HAP-1 (cell line): ENCODE results near the gene LETM1.
A peak's percentile ranks its signal among the peaks of the same experiment; 100 is the strongest.

ENCODE experiments used
- DNase-seq, 2 experiments: peaks; one replicate each; pipeline ENCODE4 v3.0.0-alpha.2; 2016 to 2020; ENCODE audit warnings: low spot score in 2 of 2
- H3K27me3 ChIP-seq: fragments of 250-450 bp; sonication (Bioruptor Pico); 2 replicates; pipeline ENCODE4 v1.5.1; 2020; ENCODE audit warnings: low read depth, mild to moderate bottlenecking, moderate library complexity
- H3K36me3 ChIP-seq: fragments of 250-450 bp; sonication (Bioruptor Pico); replicated peaks from 2 replicates; pipeline ENCODE4 v1.5.1; 2020; ENCODE audit warnings: mild to moderate bottlenecking
- H3K4me1 ChIP-seq: fragments of 250-450 bp; sonication (Bioruptor Pico); 2 replicates; pipeline ENCODE4 v1.5.1; 2020; ENCODE audit warnings: mild to moderate bottlenecking
- H3K4me3 ChIP-seq: fragments of 250-450 bp; sonication (Bioruptor Pico); 2 replicates; pipeline ENCODE4 v1.5.1; 2020; ENCODE audit warnings: mild to moderate bottlenecking, moderate library complexity
- H3K9me3 ChIP-seq: fragments of 250-450 bp; sonication (Bioruptor Pico); 2 replicates; pipeline ENCODE4 v1.5.1; 2020; ENCODE audit warnings: mild to moderate bottlenecking, moderate library complexity
- in situ Hi-C: fragments of 300-500 bp; cut with MboI; formaldehyde crosslinking; loops from 3 replicates; pipeline ENCODE4 v1.14.3; 2020; ENCODE audit warnings: low sequenced_read_pairs, inconsistent platforms, mixed read lengths

Gene LETM1

GRCh38 chr4:1890979-1891570, 35.1 kb upstream of the LETM1 start:
- no peaks in the 10 kb centered on the region for H3K4me1 ChIP-seq
- in situ Hi-C loops, result no loop called here
- H3K9me3 ChIP-seq, result no peaks in the 10 kb centered on the region
- no peak for DNase-seq
- H3K27me3 ChIP-seq, result no peaks in the 10 kb centered on the region
- peaks cover 15% of the 10 kb centered on the region for H3K36me3 ChIP-seq
- H3K4me3 ChIP-seq, result no peak overlapping the region

GRCh38 chr4:1887052-1887451, 31.1 kb upstream of the LETM1 start:
- Histone ChIP-seq H3K9me3 (no peaks in the 10 kb centered on the region), H3K4me1 (no peaks in the 10 kb centered on the region), H3K4me3 (no peak overlapping the region), H3K27me3 (no peaks in the 10 kb centered on the region), H3K36me3 (no peaks in the 10 kb centered on the region)
- in situ Hi-C loops, result no loop called here
- DNase-seq, result no peak

- H3K4me1 ChIP-seq, result no peaks in the 10 kb centered on the region
- no peaks in the 10 kb centered on the region for H3K27me3 ChIP-seq
- H3K36me3 ChIP-seq, result no peaks in the 10 kb centered on the region; the same call in 1 of the 2 replicates
- H3K9me3 ChIP-seq, result no peaks in the 10 kb centered on the region
- H3K4me3 ChIP-seq, result no peak overlapping the region
- no peak for DNase-seq
- in situ Hi-C loops, result no loop called here
Measured at GRCh38 chr4:1885414-1885813, 29.5 kb upstream of the LETM1 start.

GRCh38 chr4:1883583-1883982, 27.6 kb upstream of the LETM1 start:
- peaks cover 3% of the 10 kb centered on the region; the same call in 1 of the 2 replicates for H3K36me3 ChIP-seq

GRCh38 chr4:1882850-1883271, 26.9 kb upstream of the LETM1 start:
- Histone ChIP-seq H3K27me3 (no peaks in the 10 kb centered on the region), H3K36me3 (peaks cover 3% of the 10 kb centered on the region; the same call in 1 of the 2 replicates), H3K4me3 (no peak overlapping the region), H3K4me1 (no peaks in the 10 kb centered on the region), H3K9me3 (no peaks in the 10 kb centered on the region)
- no peak for DNase-seq
- in situ Hi-C loops, result no loop called here

More at GRCh38 chr4:1883583-1883982, 27.6 kb upstream of the LETM1 start:
- H3K27me3 ChIP-seq, result no peaks in the 10 kb centered on the region
- H3K4me3 ChIP-seq, result no peak overlapping the region
- DNase-seq, result no peak
- H3K9me3 ChIP-seq, result no peaks in the 10 kb centered on the region
- in situ Hi-C loops, result no loop called here
- H3K4me1 ChIP-seq, result no peaks in the 10 kb centered on the region

DNA sequence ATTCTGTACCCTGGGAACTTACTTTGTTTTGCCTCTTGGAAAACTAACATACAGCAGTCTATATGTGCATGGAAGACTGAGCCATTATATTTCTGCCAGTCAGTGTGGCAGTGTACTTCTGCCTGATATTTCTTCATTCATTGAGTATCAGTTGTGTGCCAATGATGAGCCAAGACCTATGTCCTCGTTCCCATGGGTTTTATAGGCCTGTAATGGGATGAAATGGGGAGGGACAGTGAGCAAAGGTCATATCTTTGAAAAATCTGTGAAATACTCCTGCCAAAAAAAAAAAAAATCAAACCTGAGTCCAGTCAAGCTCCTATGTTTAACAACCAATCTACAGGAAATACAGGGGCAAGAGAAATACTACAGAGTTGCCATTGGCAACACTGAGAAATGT, 24.4 kb upstream of the LETM1 start:
- peaks cover 3% of the 10 kb centered on the region; the same call in 1 of the 2 replicates for H3K36me3 ChIP-seq
- in situ Hi-C loops, result no loop called here
- no peaks in the 10 kb centered on the region for H3K27me3 ChIP-seq
- no peak overlapping the region for H3K4me3 ChIP-seq
- DNase-seq, result no peak
- no peaks in the 10 kb centered on the region for H3K4me1 ChIP-seq
- H3K9me3 ChIP-seq, result no peaks in the 10 kb centered on the region

- Histone ChIP-seq H3K4me3 (no peak overlapping the region), H3K9me3 (no peaks in the 10 kb centered on the region), H3K27me3 (no peaks in the 10 kb centered on the region), H3K36me3 (peaks cover 3% of the 10 kb centered on the region; the same call in 1 of the 2 replicates), H3K4me1 (peaks cover 4% of the 10 kb centered on the region)
- in situ Hi-C loops, result no loop called here
- no peak for DNase-seq
Measured at GRCh38 chr4:1879485-1879884, 23.5 kb upstream of the LETM1 start.

DNA sequence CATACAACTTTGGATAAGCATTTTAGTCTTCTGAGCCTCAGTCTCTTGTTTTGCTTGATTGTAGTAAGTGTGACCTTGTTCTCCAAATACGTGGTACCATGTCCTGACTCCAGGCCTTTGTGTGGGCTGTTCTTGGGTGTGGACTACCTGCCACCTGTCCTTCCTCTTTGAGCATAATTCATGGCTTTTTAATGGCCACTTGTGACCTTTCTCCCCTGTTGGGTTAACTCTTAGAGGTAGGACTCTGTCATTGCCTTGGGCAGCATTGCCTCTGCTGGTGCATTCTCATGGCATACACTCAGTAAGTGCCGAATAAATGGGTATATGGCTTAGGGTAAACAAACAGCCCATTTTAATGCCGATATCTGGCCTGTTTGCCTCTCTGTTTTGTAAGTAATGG, 18.2 kb upstream of the LETM1 start:
- Histone ChIP-seq H3K4me3 (no peak overlapping the region), H3K27me3 (no peaks in the 10 kb centered on the region), H3K36me3 (peaks cover 3% of the 10 kb centered on the region), H3K4me1 (peaks cover 28% of the 10 kb centered on the region), H3K9me3 (no peaks in the 10 kb centered on the region)
- no peak for DNase-seq
- in situ Hi-C loops, result no loop called here

- Histone ChIP-seq H3K36me3 (peaks cover under 1% of the 10 kb centered on the region), H3K4me3 (peak overlapping the region; percentile 68)
- in situ Hi-C loops, result no loop called here
Measured at GRCh38 chr4:1873776-1874175, 17.8 kb upstream of the LETM1 start.

DNA sequence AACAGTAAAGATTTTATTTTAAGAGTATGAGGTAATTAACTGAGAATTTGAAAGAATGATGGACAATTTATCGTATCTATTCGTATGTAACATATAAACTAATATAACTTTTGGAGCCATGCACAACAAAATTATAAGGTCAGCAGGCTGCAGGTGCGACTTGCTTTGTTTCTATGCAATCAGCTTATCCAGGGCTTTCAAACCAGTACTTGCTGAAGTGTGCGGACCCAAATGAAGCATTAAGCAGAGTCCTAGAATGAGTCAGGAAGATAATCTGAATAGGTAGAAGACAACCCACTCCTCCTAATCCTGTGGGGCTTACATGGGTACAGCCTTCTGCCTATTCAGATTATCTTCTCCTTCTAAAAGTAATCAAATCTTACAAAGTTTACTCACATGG, 17.3 kb upstream of the LETM1 start:
- H3K4me1 ChIP-seq, result peaks cover 28% of the 10 kb centered on the region
- in situ Hi-C loops, result no loop called here
- DNase-seq, result peak in 1 of 2 experiments; percentile 37
- H3K27me3 ChIP-seq, result no peaks in the 10 kb centered on the region
- peak overlapping the region; percentile 68 for H3K4me3 ChIP-seq
- no peaks in the 10 kb centered on the region; the same call in none of the 2 replicates for H3K36me3 ChIP-seq
- H3K9me3 ChIP-seq, result no peaks in the 10 kb centered on the region

More at GRCh38 chr4:1873776-1874175, 17.8 kb upstream of the LETM1 start:
- Histone ChIP-seq H3K27me3 (no peaks in the 10 kb centered on the region), H3K4me1 (peaks cover 28% of the 10 kb centered on the region), H3K9me3 (no peaks in the 10 kb centered on the region)
- DNase-seq, result no peak

- H3K9me3 ChIP-seq, result no peaks in the 10 kb centered on the region
- no peak for DNase-seq
- H3K36me3 ChIP-seq, result no peaks in the 10 kb centered on the region; the same call in none of the 2 replicates
- H3K27me3 ChIP-seq, result no peaks in the 10 kb centered on the region
- H3K4me1 ChIP-seq, result peaks cover 28% of the 10 kb centered on the region
- H3K4me3 ChIP-seq, result peak overlapping the region; percentile 68
- in situ Hi-C loops, result no loop called here
Measured at GRCh38 chr4:1872870-1873269, 16.9 kb upstream of the LETM1 start.

- in situ Hi-C loops, result no loop called here
- Histone ChIP-seq H3K36me3 (no peaks in the 10 kb centered on the region; the same call in none of the 2 replicates), H3K9me3 (no peaks in the 10 kb centered on the region), H3K4me3 (peak overlapping the region; percentile 68), H3K4me1 (peaks cover 28% of the 10 kb centered on the region), H3K27me3 (no peaks in the 10 kb centered on the region)
- no peak for DNase-seq
Measured at GRCh38 chr4:1871471-1872021, 15.6 kb upstream of the LETM1 start.

GRCh38 chr4:1870578-1871443, 14.9 kb upstream of the LETM1 start, which contains the start of gene NSD2:
Gene NSD2 (plus strand): TSS chr4:1871393. CDS start chr4:1900655, 29,262 bp downstream.
- Histone ChIP-seq H3K4me1 (peaks cover 28% of the 10 kb centered on the region), H3K27me3 (no peaks in the 10 kb centered on the region), H3K9me3 (no peaks in the 10 kb centered on the region), H3K4me3 (peak within 1 kb of the TSS; percentile 68), H3K36me3 (no peaks in the 10 kb centered on the region; the same call in none of the 2 replicates)
- in situ Hi-C loops, result no loop called here
- peak; percentile 86 to 92 for DNase-seq

DNA sequence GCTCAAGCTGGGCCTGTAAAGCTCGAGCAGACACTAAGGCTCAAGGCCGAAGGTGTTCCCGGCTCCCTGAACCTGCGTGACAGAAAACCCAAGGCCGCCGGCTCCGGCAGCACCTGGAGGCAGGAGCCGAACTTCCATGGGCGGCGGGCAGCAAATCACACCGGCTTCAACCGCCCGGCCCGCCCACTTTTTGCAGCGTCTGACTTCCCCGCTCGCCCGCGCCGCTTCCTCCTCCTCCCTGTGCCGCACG, 14.3 kb upstream of the LETM1 start:
- Histone ChIP-seq H3K27me3 (no peaks in the 10 kb centered on the region), H3K4me1 (peaks cover 28% of the 10 kb centered on the region), H3K9me3 (no peaks in the 10 kb centered on the region), H3K36me3 (no peaks in the 10 kb centered on the region; the same call in none of the 2 replicates), H3K4me3 (peak overlapping the region; percentile 40)
- in situ Hi-C loops, result no loop called here
- peak; percentile 81 to 91 for DNase-seq
